H1 (cell line): ENCODE results near the gene GBX1. TPM values are rescaled to one million over a fixed set of nuclear protein-coding genes. Genes with fewer than 3 reads are reported as not detected.
A peak's percentile ranks its signal among the peaks of the same experiment; 100 is the strongest.

Source experiments
- CTCF ChIA-PET: fragments of 300-600 bp; sonication (Branson Sonifier 250); formaldehyde crosslinking; loops from one replicate; lab custom pipeline; 2021; ENCODE audit not compliant: partially characterized antibody; lab: Charles Lee
- POLR2A ChIA-PET: fragments of 300-600 bp; sonication (Branson Sonifier 250); formaldehyde crosslinking; loops from one replicate; lab custom pipeline; 2021; ENCODE audit warnings: inconsistent platforms; ENCODE audit not compliant: partially characterized antibody; lab: Charles Lee
- DNase-seq, 2 experiments: peaks; one replicate each; pipeline versions ENCODE4 v3.0.0 to v3.0.0-alpha.2; 2010 to 2022; ENCODE audit warnings: low spot score in 2 of 2, low read depth in 1 of 2, mixed read lengths in 1 of 2
- FAIRE-seq: peaks from 2 replicates; lab custom pipeline; 2011; peaks lifted over from hg19 to GRCh38; lab: Jason Lieb, UNC
- H2AFZ ChIP-seq: 2 replicates; pipeline ENCODE4 v1.8.1; 2012; ENCODE audit warnings: low read length, inconsistent platforms
- H2AK5ac ChIP-seq: 2 replicates; pipeline ENCODE4 v1.6.1; 2013; ENCODE audit warnings: low read depth, low read length
- H2BK120ac ChIP-seq: replicated peaks from 2 replicates; pipeline ENCODE3; 2013; ENCODE audit warnings: low read depth, low read length, inconsistent platforms
- H2BK12ac ChIP-seq: 2 replicates; pipeline ENCODE4 v1.6.1; 2013; ENCODE audit warnings: low read depth, low read length
- H2BK15ac ChIP-seq: 2 replicates; pipeline ENCODE4 v1.6.1; 2013; ENCODE audit warnings: low read length
- H2BK20ac ChIP-seq: 2 replicates; pipeline ENCODE4 v1.6.1; 2013; ENCODE audit warnings: low read length
- H2BK5ac ChIP-seq: 2 replicates; pipeline ENCODE4 v1.6.1; 2013; ENCODE audit warnings: low read depth, low read length
- H3K14ac ChIP-seq: 2 replicates; pipeline ENCODE4 v1.6.1; 2013; ENCODE audit warnings: inconsistent platforms; ENCODE audit not compliant: insufficient read length
- H3K18ac ChIP-seq: 2 replicates; pipeline ENCODE4 v1.6.1; 2013; ENCODE audit warnings: low read length; ENCODE audit errors: extremely low read depth
- H3K23ac ChIP-seq: 2 replicates; pipeline ENCODE4 v1.6.1; 2013; ENCODE audit warnings: inconsistent platforms; ENCODE audit not compliant: insufficient read length
- H3K23me2 ChIP-seq: 2 replicates; pipeline ENCODE4 v1.6.1; 2013; ENCODE audit warnings: low read depth, low read length
- H3K27ac ChIP-seq: 2 replicates; pipeline ENCODE4 v1.6.1; 2011; ENCODE audit warnings: low read depth, low read length, inconsistent platforms
- H3K27me3 ChIP-seq, 4 experiments: replicated peaks in 1 of 4; 1 replicate in 1 of 4; 2 replicates in 3 of 4; pipeline versions ENCODE4 v1.6.1 to v1.8.1; 2011 to 2013; ENCODE audit warnings: low read length in 3 of 4, mild to moderate bottlenecking in 3 of 4, inconsistent platforms in 2 of 4, mixed read lengths in 2 of 4, moderate library complexity in 1 of 4; ENCODE audit not compliant: control insufficient read depth in 3 of 4, insufficient read depth in 3 of 4; ENCODE audit errors: extremely low read depth in 1 of 4
- H3K36me3 ChIP-seq, 4 experiments: 2 replicates each; pipeline versions ENCODE4 v1.6.1 to v1.8.1; 2011 to 2013; ENCODE audit warnings: mild to moderate bottlenecking in 4 of 4, low read length in 3 of 4, moderate library complexity in 2 of 4, control low read depth in 1 of 4, inconsistent platforms in 1 of 4; ENCODE audit not compliant: insufficient read depth in 4 of 4, control insufficient read depth in 2 of 4
- H3K4ac ChIP-seq: replicated peaks from 2 replicates; pipeline ENCODE3; 2013; ENCODE audit warnings: low read length, low read depth, mixed read lengths, inconsistent platforms; ENCODE audit not compliant: insufficient read length
- H3K4me1 ChIP-seq, 4 experiments: replicated peaks in 1 of 4; 1 replicate in 1 of 4; 2 replicates in 3 of 4; pipeline versions ENCODE4 v1.6.1 to v1.8.1; 2011 to 2013; ENCODE audit warnings: low read length in 3 of 4, inconsistent platforms in 2 of 4, mixed read lengths in 1 of 4; ENCODE audit not compliant: insufficient read depth in 4 of 4, control insufficient read depth in 3 of 4
- H3K4me2 ChIP-seq, 2 experiments: 2 replicates each; pipeline versions ENCODE4 v1.6.1 to v1.8.1; 2011 to 2013; ENCODE audit warnings: low read depth in 2 of 2, low read length in 2 of 2, control low read depth in 1 of 2, inconsistent platforms in 1 of 2, mild to moderate bottlenecking in 1 of 2; ENCODE audit not compliant: insufficient read depth in 1 of 2
- H3K4me3 ChIP-seq, 4 experiments: fragments of 200-600, 300-600 bp in 1 of 4; sonication (generic), shearing (Covaris generic), sonication (Bioruptor Twin) in 1 of 4; 2 replicates each; pipeline versions ENCODE4 v1.5.1 to v1.8.1; 2011 to 2016; ENCODE audit warnings: low read length in 4 of 4, low read depth in 3 of 4, control low read depth in 2 of 4, inconsistent platforms in 2 of 4, mild to moderate bottlenecking in 2 of 4, mixed read lengths in 1 of 4, moderate library complexity in 1 of 4; ENCODE audit not compliant: insufficient read depth in 2 of 4; ENCODE audit errors: extremely low read depth in 1 of 4
- H3K56ac ChIP-seq: replicated peaks from 2 replicates; pipeline ENCODE3; 2013; ENCODE audit warnings: low read depth, mild to moderate bottlenecking, mixed read lengths, low read length, inconsistent platforms; ENCODE audit not compliant: insufficient read length
- H3K79me1 ChIP-seq: 2 replicates; pipeline ENCODE4 v1.6.1; 2013; ENCODE audit warnings: low read depth, low read length, control low read depth
- H3K79me2 ChIP-seq, 2 experiments: 2 replicates each; pipeline versions ENCODE4 v1.6.1 to v1.8.1; 2012 to 2013; ENCODE audit warnings: low read length in 2 of 2, mild to moderate bottlenecking in 2 of 2, inconsistent platforms in 1 of 2; ENCODE audit not compliant: insufficient read depth in 2 of 2, control insufficient read depth in 1 of 2
- H3K9ac ChIP-seq, 4 experiments: replicated peaks in 1 of 4; 1 replicate in 1 of 4; 2 replicates in 3 of 4; pipeline versions ENCODE4 v1.6.1 to v1.8.1; 2011 to 2013; ENCODE audit warnings: low read depth in 3 of 4, low read length in 3 of 4, control low read depth in 2 of 4, mild to moderate bottlenecking in 2 of 4, moderate library complexity in 2 of 4, inconsistent platforms in 1 of 4; ENCODE audit errors: extremely low read depth in 1 of 4
- H3K9me3 ChIP-seq, 2 experiments: 2 replicates each; pipeline versions ENCODE4 v1.6.1 to v1.8.1; 2012 to 2013; ENCODE audit warnings: mild to moderate bottlenecking in 2 of 2, moderate library complexity in 2 of 2, control low read depth in 1 of 2, inconsistent platforms in 1 of 2, low read depth in 1 of 2, low read length in 1 of 2, mixed read lengths in 1 of 2; ENCODE audit not compliant: insufficient read depth in 2 of 2
- H4K20me1 ChIP-seq, 2 experiments: replicated peaks in 1 of 2; 2 replicates each; pipeline versions ENCODE3 to v1.8.1; 2011 to 2013; ENCODE audit warnings: inconsistent platforms in 2 of 2, low read length in 2 of 2, mild to moderate bottlenecking in 1 of 2; ENCODE audit not compliant: insufficient read depth in 2 of 2, control insufficient read depth in 1 of 2
- H4K5ac ChIP-seq: 2 replicates; pipeline ENCODE4 v1.6.1; 2013; ENCODE audit warnings: low read length, low read depth, mixed read lengths, inconsistent platforms; ENCODE audit not compliant: insufficient read length
- H4K8ac ChIP-seq: 2 replicates; pipeline ENCODE4 v1.8.0; 2013; ENCODE audit warnings: mild to moderate bottlenecking, moderate library complexity, low read length, inconsistent platforms; ENCODE audit not compliant: insufficient read depth; ENCODE audit errors: extremely low read depth
- H4K91ac ChIP-seq: replicated peaks from 2 replicates; pipeline ENCODE3; 2013; ENCODE audit warnings: low read length, mixed read lengths, inconsistent platforms; ENCODE audit not compliant: insufficient read length
- CHD1 ChIP-seq: IDR thresholded peaks from 2 replicates; pipeline ENCODE4 v1.6.1; 2012; ENCODE audit warnings: low read depth, low read length, improper control_type of control experiment
- EP300 ChIP-seq, 2 experiments: IDR thresholded peaks; 1 replicate in 1 of 2; 2 replicates in 1 of 2; pipeline ENCODE4 v1.6.1; 2011 to 2012; ENCODE audit warnings: low read depth in 2 of 2, low read length in 2 of 2, mild to moderate bottlenecking in 2 of 2, borderline replicate concordance in 1 of 2, inconsistent platforms in 1 of 2, moderate library complexity in 1 of 2
- GABPA ChIP-seq: IDR thresholded peaks from 2 replicates; pipeline ENCODE4 v1.6.1; 2011; ENCODE audit warnings: mild to moderate bottlenecking, low read length, moderate library complexity, borderline replicate concordance; ENCODE audit not compliant: insufficient read depth
- HDAC2 ChIP-seq, 2 experiments: fragments of 300-600 bp in 1 of 2; sonication (generic) in 1 of 2; IDR thresholded peaks; 2 replicates each; pipeline ENCODE4 v1.6.1; 2011 to 2012; ENCODE audit warnings: low read depth in 2 of 2, low read length in 2 of 2, mild to moderate bottlenecking in 2 of 2, moderate library complexity in 2 of 2, borderline replicate concordance in 1 of 2, inconsistent platforms in 1 of 2
- HDAC6 ChIP-seq: IDR thresholded peaks from one replicate; pipeline ENCODE4 v1.7.1; 2012; ENCODE audit warnings: low read depth, mild to moderate bottlenecking, inconsistent platforms, low read length, moderate library complexity
- KDM1A ChIP-seq: fragments of 200-600, 300-600 bp; sonication (generic); IDR thresholded peaks from 2 replicates; pipeline ENCODE4 v1.7.1; 2016; ENCODE audit warnings: mild to moderate bottlenecking, low read length, borderline replicate concordance
- KDM5A ChIP-seq: fragments of 200-600 bp; IDR thresholded peaks from 2 replicates; pipeline ENCODE4 v1.7.1; 2012; ENCODE audit warnings: mild to moderate bottlenecking, low read length, inconsistent platforms, mixed read lengths
- POU5F1 ChIP-seq: IDR thresholded peaks from 2 replicates; pipeline ENCODE4 v1.6.1; 2011; ENCODE audit warnings: low read depth, mild to moderate bottlenecking, low read length, moderate library complexity
- SAP30 ChIP-seq: fragments of 300-600 bp; sonication (generic); IDR thresholded peaks from 2 replicates; pipeline ENCODE4 v1.7.1; 2012; ENCODE audit warnings: low read length, moderate library complexity, mild to moderate bottlenecking, inconsistent platforms; ENCODE audit not compliant: insufficient read depth, insufficient replicate concordance
- SIX5 ChIP-seq: IDR thresholded peaks from 2 replicates; pipeline ENCODE4 v1.6.1; 2011; ENCODE audit warnings: mild to moderate bottlenecking, low read depth, low read length
- SRF ChIP-seq: IDR thresholded peaks from 2 replicates; pipeline ENCODE4 v1.6.1; 2011; ENCODE audit warnings: mild to moderate bottlenecking, low read depth, low read length, moderate library complexity
- WGBS, 2 experiments: shearing (Covaris generic) in 1 of 2; methylation state at CpG; one replicate each; pipeline versions ENCODE4 v1.1.6 to v1.1.7; 2013 to 2015; ENCODE audit warnings: low lambda C conversion rate in 2 of 2, mixed read lengths in 2 of 2, inconsistent platforms in 1 of 2, low coverage in 1 of 2, missing lambda C conversion rate in 1 of 2; ENCODE audit not compliant: insufficient replicate concordance in 2 of 2, insufficient coverage in 1 of 2, insufficient read length in 1 of 2; ENCODE audit errors: extremely low coverage in 1 of 2, missing lambda C conversion rate in 1 of 2; 5-methylcytosine and 5-hydroxymethylcytosine counted together
- polyA plus RNA-seq, 7 experiments: library from polyadenylated mRNA; depleted of rRNA in 3 of 7; stranded (reverse) in 5 of 7; unstranded in 2 of 7; fragments of >200 nt in 5 of 7; fragments of 200-250 nt in 2 of 7; gene quantifications; 1 replicate in 5 of 7; 2 replicates in 1 of 7; 4 replicates in 1 of 7; pipeline versions ENCODE4 v1.2.1 to v1.2.3, GENCODE V29; 2011 to 2013; ENCODE audit warnings: missing spikeins in 2 of 7, mixed read lengths in 2 of 7
- total RNA-seq: library from RNA; stranded (reverse); fragmentation: NEBNext Ultra II Directional; extraction: Animal tissue kit (Norgen Biotek cat#: 25700); gene quantifications from 2 replicates; pipeline ENCODE4 v1.2.1, GENCODE V29; 2021

GBX1 gene
- total and polyA plus RNA-seq, 2 of the 8 experiments (the other 6 are each of a cell fraction or from before 2014, with no cell fraction given) = not detected

DNA sequence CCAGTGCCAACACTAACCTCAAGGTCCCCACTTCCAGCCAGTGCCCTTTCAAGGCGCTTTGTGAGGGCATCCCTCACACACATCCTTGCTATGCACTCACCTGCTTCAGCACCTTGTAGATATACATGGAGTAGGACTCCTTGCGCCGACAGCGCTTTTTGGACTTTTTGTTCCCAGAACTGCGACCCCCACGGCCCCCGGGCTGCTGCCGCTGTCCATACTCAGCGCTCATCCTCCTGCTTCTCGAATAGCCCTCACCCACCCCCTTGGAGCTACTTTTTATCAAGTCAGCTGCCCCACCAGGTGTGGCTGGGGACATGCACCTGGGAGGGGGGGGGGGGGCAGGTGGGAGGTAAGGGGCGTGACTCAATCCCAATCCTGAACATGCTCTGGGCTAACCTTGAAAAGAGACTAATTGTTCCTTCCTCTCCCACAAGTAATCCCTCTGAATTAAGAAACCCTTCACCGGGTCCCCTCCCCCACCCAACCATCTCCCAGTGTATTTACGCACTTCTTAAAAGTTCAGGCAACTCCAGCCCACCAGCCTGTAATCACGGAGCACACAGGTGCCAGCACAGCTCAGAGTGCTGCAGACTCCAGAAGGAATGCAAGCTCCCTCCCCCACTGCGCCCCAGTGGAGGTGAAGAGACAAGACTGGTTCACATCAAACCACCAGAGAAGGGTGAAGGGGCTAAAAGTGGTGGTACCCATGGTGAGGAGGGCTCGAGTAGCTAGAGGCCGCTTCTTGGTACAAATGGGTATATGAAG lies 42.8 kb upstream of the GBX1 start, which contains the start of gene H2BK1:
TSS of gene H2BK1 (minus strand) at position 402 of the 768 bp plus-strand sequence. CDS start at position 232, 170 bp downstream.
- Histone ChIP-seq H3K27me3 (peaks cover 0 to 3% (median 0%) of the 10 kb centered on the region in 4 experiments; a peak in 1 of 7 replicates), H2BK12ac (no peak within 1 kb of the TSS), H3K27ac (no peak within 1 kb of the TSS), H2BK20ac (no peak within 1 kb of the TSS), H3K4me3 (no peak within 1 kb of the TSS), H2AK5ac (no peak within 1 kb of the TSS), H3K18ac (no peak within 1 kb of the TSS; the same call in 1 of the 2 replicates), H3K56ac (no peak within 1 kb of the TSS), H2AFZ (no peak within 1 kb of the TSS), H3K4ac (no peak within 1 kb of the TSS), H3K4me1 (peaks cover 0 to 6% (median 3%) of the 10 kb centered on the region in 4 experiments; a peak in 4 of 7 replicates), H3K36me3 (peaks cover 17 to 28% (median 21%) of the 10 kb centered on the region in 4 experiments), H4K8ac (no peak within 1 kb of the TSS; the same call in 1 of the 2 replicates), H4K20me1 (peaks cover 5 to 6% of the 10 kb centered on the region in 2 experiments), H4K91ac (no peak within 1 kb of the TSS), H3K4me2 (peak within 1 kb of the TSS in 1 of 2 experiments; percentile 20; a peak in 2 of 4 replicates), H3K9me3 (no peaks in the 10 kb centered on the region), H2BK15ac (no peak within 1 kb of the TSS), H3K23ac (no peak within 1 kb of the TSS), H3K9ac (no peak within 1 kb of the TSS), H2BK5ac (no peak within 1 kb of the TSS), H3K14ac (no peak within 1 kb of the TSS), H3K79me1 (no peaks in the 10 kb centered on the region), H4K5ac (no peak within 1 kb of the TSS), H3K23me2 (no peaks in the 10 kb centered on the region), H2BK120ac (no peak within 1 kb of the TSS), H3K79me2 (no peaks in the 10 kb centered on the region)
- WGBS, 2 experiments = 84% methylated on average over 13 of the region's 17 CpGs; no CpG with 5 or more reads in 1 of the 2 experiments
- POLR2A ChIA-PET = interaction anchor here (0.8 to 5.7 kb wide), 11 partner anchors 10 to 124 kb away, joined by 3 to 36 read pairs (median 4); partner anchors contain the start of genes ABCF2 and AGAP3
- DNase-seq = no peak
- CTCF ChIA-PET = interaction anchor here (1.2 to 2.8 kb wide), 5 partner anchors 10 to 111 kb away, joined by 3 to 15 read pairs (median 3); no protein-coding TSS in a partner anchor
- FAIRE-seq = no peak
- TF ChIP-seq GABPA = no peak
- no peak for TF ChIP-seq CHD1
- no peak for TF ChIP-seq SAP30
- TF ChIP-seq KDM5A = no peak
- TF ChIP-seq KDM1A = no peak
- no peak for TF ChIP-seq HDAC2 (IDR thresholded peaks at IDR 0.05; ENCODE audit: borderline replicate concordance in 1 of 2, low read depth in 2 of 2, low read length in 2 of 2)
- TF ChIP-seq HDAC6 = no peak
- no peak for TF ChIP-seq EP300 (IDR thresholded peaks at IDR 0.05; ENCODE audit: borderline replicate concordance in 1 of 2, low read depth in 2 of 2, low read length in 2 of 2)
- no peak for TF ChIP-seq SIX5
- no peak for TF ChIP-seq SRF
- no peak for TF ChIP-seq POU5F1
